Measurements from ENCODE around the gene FLOT2. TPM values are rescaled to one million over a fixed set of nuclear protein-coding genes. Genes with fewer than 3 reads are reported as not detected.

The FLOT2 gene
- total RNA-seq, 4 donors from 2014 or later, result 44.8 to 81.8 (median 65.2) TPM

GRCh38 chr17:28917465-28917864 lies 19.9 kb upstream of the FLOT2 start:
- no peaks in the 10 kb centered on the region for H3K27me3 ChIP-seq
- peak overlapping the region in 1 of 4 donors; percentile 44 for H3K27ac ChIP-seq
- H3K36me3 ChIP-seq, result peaks cover 29 to 98% (median 69%) of the 10 kb centered on the region in 3 donors
- no peak overlapping the region for H3K4me3 ChIP-seq
- WGBS, 2 donors, result 65 to 74% methylated on average over 4 to 5 of the region's 5 CpGs
- intact Hi-C loops (cut with DNase I), result loop anchor here (10.0 kb wide), 1 partner anchor 153 kb away; no protein-coding TSS in a partner anchor
- no peaks in the 10 kb centered on the region for H3K9me3 ChIP-seq
- TF ChIP-seq POLR2A (IDR thresholded peaks at IDR 0.05), result no peak
- H3K4me1 ChIP-seq, result peaks cover 0 to 14% (median 0%) of the 10 kb centered on the region in 3 donors
- no peak for DNase-seq

GRCh38 chr17:28917029-28917428 lies 19.5 kb upstream of the FLOT2 start:
- WGBS, 2 donors, result 68 to 81% methylated on average over 6 to 12 of the region's 12 CpGs
- TF ChIP-seq CTCF (IDR thresholded peaks at IDR 0.05), result no peak
- no peak for TF ChIP-seq POLR2A (IDR thresholded peaks at IDR 0.05)
- DNase-seq, result no peak
- Histone ChIP-seq H3K27ac (peak overlapping the region in 1 of 4 donors; percentile 44), H3K4me1 (peaks cover 0 to 14% (median 0%) of the 10 kb centered on the region in 3 donors), H3K9me3 (no peaks in the 10 kb centered on the region), H3K36me3 (peaks cover 33 to 98% (median 72%) of the 10 kb centered on the region in 3 donors), H3K4me3 (no peak overlapping the region), H3K27me3 (no peaks in the 10 kb centered on the region)
- intact Hi-C loops (cut with DNase I), result loop anchor here (10.0 kb wide), 1 partner anchor 152 kb away; no protein-coding TSS in a partner anchor

GRCh38 chr17:28916302-28916934 lies 18.9 kb upstream of the FLOT2 start:
- no peak overlapping the region for H3K27ac ChIP-seq
- intact Hi-C loops (cut with DNase I), result loop anchor here (10.0 kb wide), 1 partner anchor 152 kb away; no protein-coding TSS in a partner anchor
- no peak for DNase-seq
- H3K4me1 ChIP-seq, result peaks cover 0 to 14% (median 0%) of the 10 kb centered on the region in 3 donors
- H3K4me3 ChIP-seq, result no peak overlapping the region
- WGBS, 2 donors, result 48 to 55% methylated on average over 6 of the region's 6 CpGs
- H3K27me3 ChIP-seq, result no peaks in the 10 kb centered on the region
- TF ChIP-seq POLR2A (IDR thresholded peaks at IDR 0.05), result no peak
- TF ChIP-seq CTCF (IDR thresholded peaks at IDR 0.05), result peak; percentile 46 to 80 (median 68)
- no peaks in the 10 kb centered on the region for H3K9me3 ChIP-seq
- peaks cover 39 to 98% (median 77%) of the 10 kb centered on the region in 3 donors for H3K36me3 ChIP-seq

GRCh38 chr17:28912938-28913333 lies 15.4 kb upstream of the FLOT2 start:
- DNase-seq, result no peak
- H3K9me3 ChIP-seq, result no peaks in the 10 kb centered on the region
- H3K27me3 ChIP-seq, result no peaks in the 10 kb centered on the region
- intact Hi-C loops (cut with DNase I), result loop anchor here (10.0 kb wide), 1 partner anchor 148 kb away; no protein-coding TSS in a partner anchor
- H3K4me1 ChIP-seq, result peaks cover 12 to 30% (median 15%) of the 10 kb centered on the region in 3 donors
- H3K4me3 ChIP-seq, result no peak overlapping the region
- H3K36me3 ChIP-seq, result peaks cover 39 to 98% (median 68%) of the 10 kb centered on the region in 3 donors
- peak overlapping the region in 1 of 4 donors; percentile 35 for H3K27ac ChIP-seq
- TF ChIP-seq CTCF (IDR thresholded peaks at IDR 0.05) (no peak), POLR2A (IDR thresholded peaks at IDR 0.05) (no peak)
- WGBS, 2 donors, result 92 to 97% methylated on average over 2 to 4 of the region's 6 CpGs

- H3K36me3 ChIP-seq, result peaks cover 34 to 98% (median 69%) of the 10 kb centered on the region in 3 donors
- peak overlapping the region in 1 of 4 donors; percentile 35 for H3K27ac ChIP-seq
- no peaks in the 10 kb centered on the region for H3K9me3 ChIP-seq
- peaks cover 12 to 31% (median 20%) of the 10 kb centered on the region in 3 donors for H3K4me1 ChIP-seq
- WGBS, 2 donors, result 69 to 77% methylated on average over 10 to 11 of the region's 20 CpGs
- no peak for DNase-seq
- TF ChIP-seq POLR2A (IDR thresholded peaks at IDR 0.05) (no peak), CTCF (IDR thresholded peaks at IDR 0.05) (peak in 2 of 6 experiments; percentile 9 to 13)
- intact Hi-C loops (cut with DNase I), result loop anchor here (10.0 kb wide), 1 partner anchor 148 kb away; no protein-coding TSS in a partner anchor
- H3K27me3 ChIP-seq, result no peaks in the 10 kb centered on the region
- no peak overlapping the region for H3K4me3 ChIP-seq
These were observed 14.9 kb upstream of the FLOT2 start for GRCh38 chr17:28912281-28912937.

All from esophagus squamous epithelium (tissue), 5 donors.